ENCODE results near the gene OTUD7B. TPM values are rescaled to one million over a fixed set of nuclear protein-coding genes. Genes with fewer than 3 reads are reported as not detected.

Gene OTUD7B
- total and polyA plus RNA-seq, 2 donors (not counting 1 experiment from before 2014, with no cell fraction given): 0.40 to 3.3 TPM

DNA sequence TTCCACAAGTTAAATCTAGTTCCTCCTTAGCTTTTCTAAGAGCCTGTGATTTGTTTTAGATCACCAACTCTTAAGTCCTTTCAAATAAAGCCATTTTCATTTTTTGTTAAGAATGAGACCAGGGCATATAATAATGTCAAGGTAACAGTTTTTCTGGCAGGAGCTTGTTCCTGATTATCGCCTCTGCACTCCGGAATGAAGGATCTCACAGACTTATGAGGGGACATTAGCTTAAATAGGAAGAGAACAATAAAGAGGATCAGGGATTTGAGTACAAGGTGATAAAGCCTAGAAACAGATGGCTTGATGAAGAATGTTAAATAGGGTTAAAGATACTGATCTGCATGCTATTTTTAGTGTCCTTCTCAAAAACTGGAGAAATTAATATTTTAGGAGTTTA lies 13.6 kb upstream of the OTUD7B start:
- DNase-seq (no peak), ATAC-seq (ENCODE audit: low read depth) (no peak)
- Mint-ChIP-seq H3K9me3 (ENCODE audit: insufficient read depth) (no peaks in the 10 kb centered on the region), H3K4me3 (no peak overlapping the region), H3K27ac (no peak overlapping the region), H3K4me1 (no peaks in the 10 kb centered on the region), H3K27me3 (peaks cover 17% of the 10 kb centered on the region)
- Histone ChIP-seq H3K9ac (ENCODE audit: low read length) (no peak overlapping the region), H4K20me1 (ENCODE audit: control insufficient read depth, insufficient read depth, low read length, poor library complexity, severe bottlenecking) (no peaks in the 10 kb centered on the region), H3K4me2 (replicated peaks; ENCODE audit: low read depth, low read length, poor library complexity, severe bottlenecking) (no peak overlapping the region), H3K27ac (ENCODE audit: low read length in 2 of 2) (no peak overlapping the region), H2AFZ (ENCODE audit: insufficient read depth, low read depth, low read length, poor library complexity, severe bottlenecking) (no peak overlapping the region), H3K36me3 (replicated peaks in 1 of 2; ENCODE audit: control extremely low read depth in 1 of 2, control insufficient read depth in 1 of 2, extremely low read depth in 1 of 2, insufficient read depth in 2 of 2, low read length in 1 of 2) (no peaks in the 10 kb centered on the region), H3K79me2 (ENCODE audit: control insufficient read depth, insufficient read depth, low read length) (no peaks in the 10 kb centered on the region), H3K27me3 (replicated peaks in 1 of 4; ENCODE audit: control extremely low read depth in 1 of 4, control insufficient read depth in 3 of 4, insufficient read depth in 4 of 4, low read length in 3 of 4) (peaks cover 0 to 5% (median 2%) of the 10 kb centered on the region in 4 experiments), H3K9me3 (ENCODE audit: control extremely low read depth in 1 of 3, control insufficient read depth in 2 of 3, insufficient read depth in 1 of 3, low read length in 2 of 3) (no peaks in the 10 kb centered on the region), H3K4me3 (ENCODE audit: control extremely low read depth in 1 of 5, extremely low read depth in 1 of 5, insufficient read depth in 1 of 5, low read depth in 2 of 5, low read length in 4 of 5) (no peak overlapping the region), H3K4me1 (ENCODE audit: control insufficient read depth in 2 of 2, insufficient read depth in 2 of 2, low read length in 2 of 2) (no peaks in the 10 kb centered on the region)
- intact Hi-C loops (cut with micrococcal nuclease): no loop called here
- 100% methylated on average over 2 of the region's 2 CpGs for WGBS (ENCODE audit: insufficient coverage)
- ChIA-PET POLR2A (no interaction called here), CTCF (interaction anchor here (0.9 kb wide), 1 partner anchor 62 kb away, joined by 3 read pairs; no protein-coding TSS in a partner anchor)
- TF ChIP-seq, protein P1, sequence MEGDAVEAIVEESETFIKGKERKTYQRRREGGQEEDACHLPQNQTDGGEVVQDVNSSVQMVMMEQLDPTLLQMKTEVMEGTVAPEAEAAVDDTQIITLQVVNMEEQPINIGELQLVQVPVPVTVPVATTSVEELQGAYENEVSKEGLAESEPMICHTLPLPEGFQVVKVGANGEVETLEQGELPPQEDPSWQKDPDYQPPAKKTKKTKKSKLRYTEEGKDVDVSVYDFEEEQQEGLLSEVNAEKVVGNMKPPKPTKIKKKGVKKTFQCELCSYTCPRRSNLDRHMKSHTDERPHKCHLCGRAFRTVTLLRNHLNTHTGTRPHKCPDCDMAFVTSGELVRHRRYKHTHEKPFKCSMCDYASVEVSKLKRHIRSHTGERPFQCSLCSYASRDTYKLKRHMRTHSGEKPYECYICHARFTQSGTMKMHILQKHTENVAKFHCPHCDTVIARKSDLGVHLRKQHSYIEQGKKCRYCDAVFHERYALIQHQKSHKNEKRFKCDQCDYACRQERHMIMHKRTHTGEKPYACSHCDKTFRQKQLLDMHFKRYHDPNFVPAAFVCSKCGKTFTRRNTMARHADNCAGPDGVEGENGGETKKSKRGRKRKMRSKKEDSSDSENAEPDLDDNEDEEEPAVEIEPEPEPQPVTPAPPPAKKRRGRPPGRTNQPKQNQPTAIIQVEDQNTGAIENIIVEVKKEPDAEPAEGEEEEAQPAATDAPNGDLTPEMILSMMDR (IDR thresholded peaks at IDR 0.05): no peak
- no peak for TF ChIP-seq EZH2 (IDR thresholded peaks at IDR 0.05; ENCODE audit: borderline replicate concordance, insufficient read depth, low read depth, low read length, poor library complexity, severe bottlenecking)

GRCh38 chr1:150022357-150022756 lies 11.8 kb upstream of the OTUD7B start:
- ATAC-seq (ENCODE audit: low read depth) (no peak), DNase-seq (no peak)
- Mint-ChIP-seq H3K4me3 (no peak overlapping the region), H3K27ac (no peak overlapping the region), H3K4me1 (peaks cover 12% of the 10 kb centered on the region), H3K9me3 (ENCODE audit: insufficient read depth) (no peaks in the 10 kb centered on the region), H3K27me3 (peaks cover 17% of the 10 kb centered on the region)
- H3K4me3 ChIP-seq (ENCODE audit: control extremely low read depth in 1 of 5, extremely low read depth in 1 of 5, insufficient read depth in 1 of 5, low read depth in 2 of 5, low read length in 4 of 5): no peak overlapping the region
- no peaks in the 10 kb centered on the region for H4K20me1 ChIP-seq (ENCODE audit: control insufficient read depth, insufficient read depth, low read length, poor library complexity, severe bottlenecking)
- peaks cover 0 to 5% (median 2%) of the 10 kb centered on the region in 4 experiments for H3K27me3 ChIP-seq (replicated peaks in 1 of 4; ENCODE audit: control extremely low read depth in 1 of 4, control insufficient read depth in 3 of 4, insufficient read depth in 4 of 4, low read length in 3 of 4)
- no peaks in the 10 kb centered on the region for H3K36me3 ChIP-seq (replicated peaks in 1 of 2; ENCODE audit: control extremely low read depth in 1 of 2, control insufficient read depth in 1 of 2, extremely low read depth in 1 of 2, insufficient read depth in 2 of 2, low read length in 1 of 2)
- peaks cover 7 to 8% of the 10 kb centered on the region in 2 donors for H3K4me1 ChIP-seq (ENCODE audit: control insufficient read depth in 2 of 2, insufficient read depth in 2 of 2, low read length in 2 of 2)
- no peak overlapping the region for H3K27ac ChIP-seq (ENCODE audit: low read length in 2 of 2)
- TF ChIP-seq EZH2 (IDR thresholded peaks at IDR 0.05; ENCODE audit: borderline replicate concordance, insufficient read depth, low read depth, low read length, poor library complexity, severe bottlenecking): no peak
- TF ChIP-seq, protein P1 (IDR thresholded peaks at IDR 0.05): no peak
- no peak overlapping the region for H3K9ac ChIP-seq (ENCODE audit: low read length)
- H3K79me2 ChIP-seq (ENCODE audit: control insufficient read depth, insufficient read depth, low read length): no peaks in the 10 kb centered on the region
- 95% methylated on average over 4 of the region's 6 CpGs for WGBS (ENCODE audit: insufficient coverage)
- ChIA-PET CTCF (no interaction called here), POLR2A (no interaction called here)
- no peaks in the 10 kb centered on the region for H3K9me3 ChIP-seq (ENCODE audit: control extremely low read depth in 1 of 3, control insufficient read depth in 2 of 3, insufficient read depth in 1 of 3, low read length in 2 of 3)
- H3K4me2 ChIP-seq (replicated peaks; ENCODE audit: low read depth, low read length, poor library complexity, severe bottlenecking): no peak overlapping the region
- no peak overlapping the region for H2AFZ ChIP-seq (ENCODE audit: insufficient read depth, low read depth, low read length, poor library complexity, severe bottlenecking)
- intact Hi-C loops (cut with micrococcal nuclease): no loop called here

Data from B cell (primary cell).